CD4-positive, alpha-beta T cell treated with Interferon gamma for 1 hour (primary cell): ENCODE results near the gene BHLHA15.

ENCODE experiments used
- DNase-seq: peaks from one replicate; pipeline ENCODE4 v3.0.0-alpha.2; 2020

BHLHA15 gene

DNA sequence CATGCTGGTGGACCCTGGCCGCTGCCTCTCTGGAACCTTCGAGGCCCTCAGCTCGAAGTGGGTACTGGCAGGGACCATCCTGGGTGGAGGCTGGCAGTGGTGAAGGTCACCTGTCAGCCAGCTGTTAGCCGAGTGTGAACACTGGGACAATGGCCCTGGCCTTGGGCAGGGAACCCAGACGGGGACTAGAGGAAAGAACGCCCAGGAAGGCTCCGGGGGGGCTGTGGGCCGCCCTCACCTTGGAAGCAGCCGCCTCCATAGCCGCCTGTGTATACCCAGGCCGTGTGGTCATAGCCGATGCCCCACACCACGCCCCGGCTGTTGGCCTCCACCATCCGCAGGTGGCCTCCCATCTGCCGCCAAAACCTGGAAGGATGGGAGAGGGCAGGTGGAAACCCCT lies 17.6 kb downstream of the BHLHA15 start:
- no peak for DNase-seq

DNA sequence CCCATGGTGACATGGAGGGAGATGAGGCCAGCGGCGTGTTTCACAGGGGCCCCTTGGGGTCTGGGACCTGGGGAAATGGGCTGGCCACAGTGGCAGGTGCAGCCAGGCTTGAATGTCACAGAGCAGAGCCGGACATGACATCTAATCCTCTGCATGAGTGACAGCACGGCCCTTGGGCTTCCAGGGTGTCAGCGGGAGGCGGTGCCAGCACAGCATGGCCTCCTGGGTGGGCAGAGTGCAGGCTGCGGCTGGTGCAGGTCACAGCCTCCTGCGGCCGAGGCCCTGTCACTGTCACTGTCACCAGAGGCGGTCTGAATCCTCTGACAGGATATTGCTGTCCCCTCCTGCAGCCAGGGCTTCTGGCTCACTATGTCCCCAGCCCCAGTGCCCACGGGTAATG lies 18.2 kb downstream of the BHLHA15 start:
- DNase-seq = no peak

DNA sequence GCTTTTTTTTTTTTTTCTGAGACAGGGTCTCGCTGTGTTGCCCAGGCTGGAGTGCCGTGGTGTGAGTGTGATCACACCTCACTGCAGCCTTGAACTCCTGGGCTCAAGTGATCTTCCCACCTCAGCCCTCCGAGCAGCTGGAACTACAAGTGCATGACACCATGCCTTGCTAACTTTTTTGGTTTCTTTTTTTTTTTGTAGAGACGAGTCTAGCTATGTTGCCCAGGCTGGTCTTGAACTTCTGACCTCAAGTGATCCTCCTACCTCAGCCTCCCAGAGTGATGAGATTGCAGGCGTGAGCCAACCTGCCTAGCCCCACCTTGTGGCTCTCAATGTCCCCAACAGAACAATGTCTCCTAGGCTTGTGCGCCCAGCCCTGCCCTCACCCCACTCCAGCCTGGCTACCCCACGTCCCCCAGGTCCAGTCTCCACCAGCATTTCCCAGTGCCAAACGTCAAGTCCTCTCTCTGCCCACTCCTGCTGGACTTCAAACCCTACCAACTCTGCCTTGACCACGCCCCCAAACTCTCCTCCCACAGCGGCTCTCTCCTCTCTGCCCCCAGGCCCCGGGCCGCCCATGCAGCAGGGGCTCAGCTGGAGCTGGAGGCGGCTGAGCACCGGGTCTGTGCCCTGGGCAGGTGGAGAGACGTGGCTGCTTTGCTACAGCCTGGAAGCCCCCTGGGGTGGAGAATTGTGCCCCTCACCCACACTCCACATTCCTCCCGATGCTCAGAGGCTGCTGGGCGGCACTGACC lies 18.9 kb downstream of the BHLHA15 start:
- DNase-seq = no peak

DNA sequence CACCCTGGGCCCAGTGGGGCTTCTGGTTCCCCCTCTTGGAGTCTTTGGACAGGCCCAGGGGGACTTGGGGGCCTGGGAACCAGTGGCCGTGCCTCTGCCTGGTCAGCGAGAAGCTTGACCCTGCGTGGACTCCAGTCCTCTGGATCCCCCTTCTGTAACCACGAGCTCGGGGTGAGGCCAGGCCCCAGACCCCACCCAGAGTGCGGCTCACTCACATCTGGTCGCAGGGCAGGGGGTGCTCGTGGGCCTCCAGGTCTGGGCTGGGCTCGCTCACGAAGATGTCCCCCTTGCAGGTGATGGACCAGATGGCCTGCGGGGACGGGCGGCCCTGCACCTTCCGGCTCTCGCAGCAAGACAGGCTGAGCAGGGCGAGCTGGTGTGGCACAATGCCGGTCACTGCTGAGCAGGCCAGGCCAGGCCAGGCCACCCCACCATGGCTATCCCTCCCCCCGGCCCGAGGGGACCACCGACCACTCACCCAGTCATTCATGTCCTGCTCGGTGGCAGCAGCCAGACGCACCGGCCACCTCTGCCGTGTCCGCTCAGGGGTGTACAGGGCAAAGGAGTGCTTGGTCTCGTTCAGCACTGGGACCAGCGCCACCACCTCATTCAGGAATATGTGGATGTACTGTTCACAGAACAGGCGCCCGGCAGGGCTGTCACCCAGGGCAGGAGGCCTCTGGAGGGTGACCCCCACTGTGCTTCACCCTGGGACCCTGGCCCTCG lies 19.7 kb downstream of the BHLHA15 start:
- no peak for DNase-seq

DNA sequence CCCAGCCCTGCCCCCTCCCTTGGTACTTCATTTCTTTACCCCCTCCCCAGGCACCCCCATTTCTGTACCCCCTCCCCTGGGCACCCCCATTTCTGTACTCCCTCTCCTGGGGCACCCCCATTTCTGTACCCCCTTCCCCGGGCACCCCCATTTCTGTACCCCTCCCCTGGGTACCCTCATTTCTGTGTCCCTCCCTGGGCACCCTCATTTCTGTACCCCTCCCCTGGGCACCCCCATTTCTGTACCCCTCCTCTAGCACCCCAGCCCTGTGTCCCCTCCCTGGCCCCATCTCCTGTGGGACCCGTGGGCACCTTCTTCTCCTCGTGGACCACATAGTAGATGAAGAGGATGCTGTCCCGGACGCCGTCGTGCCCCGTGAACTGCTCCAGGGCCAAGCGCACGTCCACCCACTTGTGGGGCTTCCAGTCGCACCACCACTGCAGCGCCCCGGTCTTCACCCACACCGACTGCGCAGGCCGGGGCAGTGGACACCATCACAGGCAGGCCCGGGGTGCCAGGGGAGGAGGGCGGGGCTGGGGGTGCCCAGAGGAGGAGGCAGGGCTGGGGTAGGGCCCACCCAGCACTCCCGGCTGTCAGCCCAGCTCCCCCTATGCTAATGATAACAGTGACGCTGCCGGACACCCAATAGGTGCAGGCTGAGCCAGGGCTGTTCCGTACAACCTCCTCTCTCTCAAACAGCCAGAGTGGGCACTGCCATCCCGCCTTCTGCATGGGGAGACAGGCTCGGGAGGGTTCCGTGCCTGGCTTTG lies 20.4 kb downstream of the BHLHA15 start:
- DNase-seq = no peak

DNA sequence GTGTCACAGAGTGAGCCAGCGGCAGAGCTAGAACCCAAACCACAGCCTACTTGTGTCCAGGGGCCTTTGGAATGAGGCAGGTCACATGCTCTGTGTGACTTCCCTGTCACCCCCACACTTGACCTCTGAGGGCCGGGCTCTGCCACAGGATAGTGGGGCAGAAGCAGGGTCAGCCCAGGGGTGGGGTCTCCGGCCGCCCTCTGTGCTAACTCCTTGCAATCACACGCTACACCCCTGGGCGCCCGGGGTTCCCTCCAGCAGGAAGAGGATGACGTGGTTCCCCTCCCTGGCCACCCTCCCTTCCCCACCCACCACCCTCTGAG lies 21.0 kb downstream of the BHLHA15 start:
- DNase-seq = no peak

DNA sequence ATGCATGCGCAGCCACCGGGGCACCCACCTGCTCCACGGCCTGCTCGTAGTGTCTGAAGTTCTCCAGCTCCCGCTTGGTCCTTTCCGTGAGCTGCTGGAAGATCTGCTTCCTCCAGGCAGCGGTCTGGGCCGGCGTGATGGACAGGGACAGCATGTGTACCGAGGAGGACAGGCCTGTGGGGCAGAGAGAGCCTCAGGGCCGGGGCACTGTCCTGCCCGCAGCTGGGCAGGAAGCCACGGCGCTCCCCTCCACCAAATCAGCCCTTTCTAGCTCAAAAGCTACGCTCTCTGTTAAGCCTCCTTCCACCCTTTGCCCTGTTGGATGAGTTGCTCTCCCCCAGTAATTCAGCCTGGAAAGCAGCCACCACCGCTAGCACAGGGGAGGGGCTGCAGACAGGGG lies 21.6 kb downstream of the BHLHA15 start:
- DNase-seq = no peak

DNA sequence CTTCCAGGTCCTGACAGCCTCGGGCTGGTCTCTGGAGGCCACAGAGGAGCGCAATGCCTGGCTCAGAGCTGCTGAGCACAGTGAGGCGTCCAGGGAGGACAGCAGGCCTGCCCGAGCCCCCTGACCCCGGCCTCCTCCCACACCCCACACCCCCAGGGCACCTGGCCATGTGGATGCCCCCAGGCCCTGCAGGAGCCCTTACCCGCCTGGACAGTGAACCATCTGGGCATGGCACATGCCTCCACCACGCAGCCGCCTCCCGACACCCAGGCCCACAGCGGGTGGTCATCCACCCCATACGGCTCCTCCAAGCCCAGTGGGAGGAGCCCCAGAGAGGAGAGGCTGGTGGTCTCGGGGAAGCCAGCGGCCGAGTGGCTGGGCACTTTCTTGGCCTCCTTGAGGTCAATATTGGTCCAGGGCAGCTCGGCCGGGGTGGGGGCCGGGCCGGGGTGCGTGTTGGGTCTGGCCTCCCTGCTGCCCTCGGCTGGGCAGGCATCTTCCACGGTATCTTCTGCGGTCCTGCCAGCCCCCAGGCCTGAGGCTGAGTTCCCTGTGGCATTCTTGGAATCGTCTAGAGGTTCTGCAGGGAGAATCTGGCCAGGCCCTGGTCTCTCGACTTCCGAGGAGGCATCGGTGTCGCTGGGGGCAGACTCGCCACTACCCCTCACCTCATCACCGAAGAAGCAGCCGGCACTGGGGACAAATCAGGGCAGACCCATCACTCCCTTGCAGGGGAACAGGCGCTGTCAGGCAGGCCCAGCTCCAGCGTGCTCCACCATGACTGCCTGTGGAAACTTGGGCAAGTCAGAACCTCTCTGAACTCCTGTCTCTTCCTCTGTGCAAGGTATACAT lies 22.2 kb downstream of the BHLHA15 start:
- DNase-seq = no peak

DNA sequence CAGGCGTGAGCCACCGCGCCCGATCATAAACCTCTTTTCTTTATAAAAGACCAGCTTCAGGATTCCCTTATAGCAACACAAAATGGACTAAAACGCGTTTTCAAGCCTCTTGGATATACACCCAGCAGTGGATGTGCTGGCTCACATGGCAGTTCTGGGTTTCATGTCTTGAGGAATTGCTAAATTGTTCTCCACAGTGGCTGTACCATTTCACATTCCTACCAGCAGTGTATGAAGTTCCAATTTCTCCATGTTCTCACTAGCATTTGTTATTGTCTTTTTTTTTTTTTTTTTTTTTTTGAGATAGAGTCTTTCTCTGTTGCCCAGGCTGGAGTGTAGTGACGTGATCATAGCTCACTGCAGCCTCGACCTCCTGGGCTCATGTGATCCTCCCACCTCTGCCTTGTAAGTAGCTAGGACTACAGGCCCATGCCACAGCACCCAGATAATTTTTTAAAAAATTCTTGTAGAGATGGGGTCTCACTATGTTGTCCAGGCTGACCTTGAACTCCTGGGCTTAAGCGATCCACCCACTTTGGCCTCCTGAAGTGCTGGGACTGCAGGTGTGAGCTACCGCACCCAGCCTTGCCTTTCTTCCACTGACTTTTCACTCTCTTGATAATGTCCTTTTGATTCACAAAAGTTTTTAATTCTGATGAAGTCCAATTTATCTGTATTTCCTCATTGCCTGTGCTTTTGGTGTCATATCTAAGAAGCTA lies 23.3 kb downstream of the BHLHA15 start:
- no peak for DNase-seq

DNA sequence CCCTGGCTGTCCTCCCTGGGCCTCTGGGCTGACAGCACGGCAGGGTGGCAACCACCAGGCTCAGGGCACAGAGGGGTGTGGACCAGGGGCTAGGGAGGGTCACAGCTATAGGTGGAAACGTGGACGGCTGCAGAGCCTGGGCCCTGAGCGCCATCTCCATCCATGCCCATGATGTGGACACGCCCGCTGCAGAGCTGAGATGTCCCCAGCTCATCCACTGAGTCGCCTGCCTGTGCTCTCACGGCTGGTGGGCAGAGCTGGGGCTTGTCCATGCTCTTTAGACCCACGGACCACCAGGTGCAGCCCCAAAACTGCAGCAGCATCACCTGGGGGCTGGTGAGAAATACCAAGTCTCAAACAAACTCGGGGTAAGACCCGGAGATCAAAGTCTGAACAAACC lies 24.7 kb downstream of the BHLHA15 start:
- DNase-seq = no peak

DNA sequence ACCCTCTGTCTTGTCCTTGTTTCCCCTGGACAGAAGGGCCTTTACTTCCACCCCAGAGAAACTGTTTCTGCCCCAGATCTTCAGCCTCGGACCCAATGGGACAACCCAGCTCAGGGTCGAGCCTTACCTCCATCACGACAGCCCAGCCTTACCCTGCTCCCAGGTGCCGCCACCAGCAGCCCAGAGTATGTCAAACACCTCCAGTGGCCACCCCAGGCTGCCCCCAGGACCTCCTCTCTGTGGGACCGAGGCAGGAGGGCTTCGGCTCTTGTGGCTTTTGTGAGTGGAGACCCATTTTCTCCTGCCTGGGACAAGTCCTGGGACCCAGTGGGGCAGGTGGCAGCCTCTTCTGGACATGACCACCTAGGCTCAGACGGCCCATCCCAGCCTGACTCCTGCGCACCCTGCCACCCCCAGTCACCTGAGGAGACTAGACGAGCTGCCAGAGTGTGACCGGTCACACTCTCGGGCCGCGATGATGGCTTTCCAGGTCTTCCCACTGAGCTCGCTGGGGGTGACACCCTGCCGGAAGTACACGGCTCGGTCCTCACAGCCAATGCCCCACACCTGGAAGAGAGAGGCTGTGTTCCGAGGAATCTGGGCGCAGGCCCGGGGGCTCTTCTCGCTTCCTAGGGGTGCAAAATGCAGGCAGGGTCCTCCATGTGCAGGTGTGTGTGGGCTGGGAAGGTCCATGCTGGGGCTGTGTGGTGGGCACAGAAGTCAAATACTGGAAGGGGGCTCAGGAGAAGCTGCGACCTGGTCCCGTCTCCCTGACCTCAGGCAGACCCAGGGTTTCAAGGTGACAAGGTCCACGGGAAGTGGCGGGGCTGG lies 25.3 kb downstream of the BHLHA15 start:
- no peak for DNase-seq

DNA sequence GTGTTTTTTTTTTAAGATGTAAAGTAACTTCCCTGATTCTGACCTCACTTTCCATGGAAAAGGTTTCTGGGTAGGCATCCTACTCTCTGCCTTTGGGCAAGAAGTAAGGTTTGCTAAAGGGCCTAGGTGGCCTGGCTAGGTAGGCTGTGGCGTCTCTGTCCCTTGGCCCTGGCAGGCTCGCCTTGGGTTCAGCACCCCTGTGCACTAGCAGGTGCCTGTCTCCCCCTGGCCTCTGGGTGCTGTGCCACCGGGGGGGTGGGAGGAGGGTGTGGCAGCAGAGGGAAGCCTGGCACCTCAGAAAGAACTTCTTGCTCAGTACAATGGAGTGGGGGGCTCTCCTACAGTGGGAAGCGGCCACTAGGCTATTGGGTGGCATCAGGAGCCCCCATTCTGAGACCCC lies 26.8 kb downstream of the BHLHA15 start:
- DNase-seq = no peak

DNA sequence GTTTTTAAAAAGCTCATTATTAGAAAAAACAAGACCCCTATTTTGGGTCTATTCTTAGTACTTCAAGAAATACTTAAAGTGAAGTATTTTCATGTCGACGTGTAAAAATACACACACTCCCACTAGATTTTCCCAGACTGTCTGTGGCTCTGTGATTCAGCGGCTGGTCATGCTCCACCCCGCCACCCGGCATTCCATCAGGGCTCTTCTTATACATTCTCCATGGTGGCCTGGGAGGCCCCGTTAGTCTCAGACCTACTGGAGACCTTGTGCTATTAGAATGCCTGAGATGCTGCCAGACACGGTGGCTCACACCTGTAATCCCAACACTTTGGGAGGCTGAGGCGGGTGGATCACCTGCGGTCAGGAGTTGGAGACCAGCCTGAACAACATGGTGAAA lies 27.7 kb downstream of the BHLHA15 start:
- DNase-seq = no peak

DNA sequence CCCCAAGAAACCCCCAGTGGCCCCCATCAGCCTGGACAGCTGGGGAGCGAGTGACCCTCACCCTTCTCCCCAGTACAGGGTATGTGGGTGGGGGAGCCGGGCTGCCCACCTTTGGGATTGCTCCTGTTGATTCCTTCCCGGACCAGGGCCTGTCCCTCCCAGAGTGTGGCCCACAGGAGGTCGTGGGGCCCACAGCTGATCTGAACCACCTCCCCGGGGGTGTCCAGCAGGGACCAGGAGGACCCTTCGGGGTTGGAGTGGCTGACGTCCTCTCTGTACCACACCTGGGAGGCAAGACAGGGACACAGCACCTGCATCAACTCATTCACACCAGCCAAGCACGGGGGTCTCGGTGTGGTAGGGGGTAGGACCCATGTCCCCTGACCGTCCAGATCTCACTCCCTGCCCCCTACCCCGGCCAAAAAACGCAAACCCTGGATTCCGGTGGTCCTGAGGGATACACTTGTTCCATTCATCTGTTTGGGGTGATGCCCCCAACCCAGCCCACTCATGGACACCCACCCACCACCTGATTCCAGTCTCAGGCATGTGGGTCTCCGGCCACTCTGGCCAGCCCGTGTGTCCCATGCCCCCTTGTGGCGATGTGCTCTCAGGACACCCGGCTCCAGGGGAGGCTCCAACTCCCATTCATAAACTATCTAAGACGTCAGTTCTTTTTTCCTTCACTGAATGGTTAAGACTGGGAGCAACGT lies 29.9 kb downstream of the BHLHA15 start:
- DNase-seq = no peak

DNA sequence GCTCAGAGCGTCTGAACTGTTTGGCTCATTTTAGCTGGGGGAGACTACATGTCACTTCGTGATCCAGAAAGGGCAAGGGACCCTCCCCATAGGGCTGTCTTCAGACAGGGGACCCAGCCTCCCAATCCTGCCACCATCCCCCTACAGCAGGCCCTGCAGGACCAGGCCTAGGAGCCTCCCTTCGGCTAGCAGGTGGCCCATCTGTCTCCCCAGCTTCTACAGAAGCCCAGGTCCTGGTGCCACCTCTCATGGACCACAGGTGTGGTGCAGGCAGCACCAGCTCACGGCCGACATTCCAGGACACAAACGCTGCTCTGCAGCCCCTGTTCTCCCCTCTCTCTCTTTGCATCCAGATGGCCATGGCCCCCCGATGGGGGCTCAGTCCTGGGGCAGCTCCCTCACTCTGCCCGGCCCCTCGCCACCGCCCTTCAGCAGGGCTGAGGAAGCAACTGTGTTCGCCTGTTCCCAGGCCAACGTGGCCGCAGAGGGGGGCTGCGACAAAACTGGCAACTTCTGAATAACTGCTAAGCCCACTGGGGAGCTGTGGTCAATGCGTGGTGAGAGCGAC lies 30.5 kb downstream of the BHLHA15 start:
- no peak for DNase-seq

DNA sequence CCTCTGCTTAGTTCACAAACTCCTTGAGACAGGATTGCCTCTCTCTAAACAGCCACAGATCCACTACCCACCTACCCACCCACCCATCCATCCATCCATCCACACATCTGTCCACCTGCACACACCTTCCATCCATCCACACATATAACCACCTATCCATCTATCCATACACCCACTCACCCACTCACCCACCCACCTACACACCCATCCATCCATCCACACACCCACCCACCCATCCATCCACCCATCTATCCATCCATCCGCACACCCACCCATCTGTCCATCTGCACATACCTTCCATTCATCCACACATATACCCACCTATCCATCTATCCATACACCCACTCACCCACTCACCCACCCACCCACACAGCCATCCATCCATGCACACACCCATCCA lies 31.1 kb downstream of the BHLHA15 start:
- DNase-seq = no peak

DNA sequence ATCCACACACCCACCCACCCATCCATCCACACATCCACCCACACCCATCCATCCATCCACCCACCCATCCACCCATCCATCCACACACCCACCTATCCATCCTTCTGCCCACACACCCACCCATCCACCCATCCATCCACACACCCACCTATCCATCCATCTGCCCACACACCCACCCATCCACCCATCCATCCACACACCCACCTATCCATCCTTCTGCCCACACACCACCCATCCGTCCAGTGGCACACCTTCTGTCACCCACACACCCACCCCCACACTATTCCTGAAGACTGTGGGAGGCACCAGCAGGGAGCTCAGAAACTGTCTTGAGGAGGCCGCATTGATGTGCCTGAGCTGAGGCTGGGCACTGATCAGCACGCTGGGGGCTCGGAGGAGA lies 31.7 kb downstream of the BHLHA15 start:
- DNase-seq = no peak

DNA sequence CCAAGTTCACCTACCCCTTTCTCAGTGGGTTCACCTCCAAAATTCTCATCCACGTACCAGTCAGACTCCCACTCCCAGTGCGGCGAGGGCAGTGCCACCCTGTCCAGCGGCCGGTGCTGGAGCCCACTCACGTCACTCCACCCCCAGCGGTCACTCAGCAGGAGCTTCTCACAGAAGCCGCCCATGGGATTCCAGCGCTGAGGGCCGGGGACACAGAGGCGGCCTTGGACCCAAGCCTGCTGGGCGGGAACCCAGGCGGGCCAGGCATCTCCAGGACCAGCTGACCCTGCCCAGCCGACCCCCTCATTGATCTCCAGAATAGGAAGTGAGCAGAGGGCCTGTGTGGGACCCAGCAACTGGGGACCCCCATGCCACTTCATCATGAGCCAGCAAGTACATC lies 33.6 kb downstream of the BHLHA15 start:
- no peak for DNase-seq

DNA sequence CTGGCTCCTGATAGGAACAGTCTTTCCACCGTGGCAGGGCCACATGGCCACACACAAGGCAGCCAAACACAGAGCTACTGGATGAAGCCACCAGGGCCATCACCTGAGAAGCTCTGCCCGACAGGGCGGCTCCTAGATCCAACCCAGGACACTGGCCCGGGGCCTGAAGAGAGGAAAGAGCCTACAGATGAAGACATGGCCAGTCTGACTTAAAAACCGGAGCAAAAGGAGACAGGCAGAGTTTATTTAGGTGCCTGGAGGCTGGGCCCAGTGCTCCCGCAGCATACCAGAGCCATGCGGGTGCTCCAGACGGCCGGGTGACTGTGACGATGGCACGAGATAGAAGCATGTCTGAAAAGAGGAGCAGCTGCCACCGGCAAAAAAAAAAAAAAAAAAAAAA lies 36.9 kb downstream of the BHLHA15 start:
- no peak for DNase-seq

DNA sequence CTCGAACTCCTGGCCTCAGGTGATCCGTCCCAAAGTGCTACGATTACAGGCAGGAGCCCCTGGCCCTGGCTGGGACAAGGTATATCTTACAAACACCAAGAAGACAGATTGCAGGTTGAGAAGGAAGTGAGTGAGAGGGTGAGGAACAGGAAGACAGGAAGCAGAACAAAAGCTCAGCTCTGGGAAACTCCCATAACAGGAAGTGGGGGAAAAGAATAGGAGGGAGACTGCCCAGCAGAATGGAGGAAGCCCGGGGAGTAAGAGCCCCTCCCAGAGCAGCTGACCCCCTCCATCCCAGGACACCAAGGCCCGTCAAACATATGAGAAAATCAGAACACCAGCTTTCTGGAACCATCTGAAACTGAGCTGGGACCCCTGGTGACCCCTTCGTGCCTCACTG lies 37.9 kb downstream of the BHLHA15 start:
- DNase-seq = no peak

DNA sequence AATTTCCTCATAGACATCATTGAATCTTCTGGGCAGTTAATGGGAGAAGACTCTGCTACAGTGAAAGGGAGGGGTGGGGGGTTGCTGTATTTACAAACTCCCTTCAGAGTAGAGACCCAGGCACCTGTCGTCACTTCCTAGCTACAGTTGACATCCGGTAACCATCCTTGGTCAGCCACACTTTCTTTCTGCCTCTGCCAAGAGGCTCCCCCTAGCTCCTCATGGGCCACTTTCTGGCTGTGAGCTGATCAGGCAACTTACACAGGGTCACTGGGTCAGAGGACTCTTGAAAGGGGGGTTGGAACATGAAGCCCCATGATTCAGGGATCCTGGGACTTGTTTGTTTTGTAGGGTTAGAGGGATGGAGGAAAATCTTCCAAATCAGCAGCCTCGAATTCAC lies 39.5 kb downstream of the BHLHA15 start:
- DNase-seq = peak; percentile 59
